HL-60 (cell line): ENCODE measurements around the gene OR1F1.
A peak's percentile ranks its signal among the peaks of the same experiment; 100 is the strongest.
"Not testable (repeated sequence)": the region's sequence is repeated elsewhere in the genome, so short reads cannot be mapped to it uniquely, and the experiment has no call there.

Source experiments
- DNase-seq, 2 experiments: peaks; one replicate each; pipeline ENCODE4 v3.0.0-alpha.2; 2010 to 2020; ENCODE audit warnings: low read depth in 1 of 2, low spot score in 1 of 2
- H3K27ac ChIP-seq: fragments of 250-450 bp; sonication (Bioruptor Pico); replicated peaks from 2 replicates; pipeline ENCODE4 v1.5.1; 2020; ENCODE audit warnings: mild to moderate bottlenecking, moderate library complexity
- H3K27me3 ChIP-seq: fragments of 250-450 bp; sonication (Bioruptor Pico); 2 replicates; pipeline ENCODE4 v1.5.1; 2021; ENCODE audit warnings: mild to moderate bottlenecking, moderate library complexity; ENCODE audit not compliant: insufficient read depth, poor library complexity, severe bottlenecking
- H3K4me3 ChIP-seq: replicated peaks from 2 replicates; pipeline ENCODE4 v1.5.1; 2011; ENCODE audit warnings: mild to moderate bottlenecking, control low read depth, low read length; ENCODE audit not compliant: insufficient read depth
- GABPA ChIP-seq: IDR thresholded peaks from 2 replicates; pipeline ENCODE4 v1.6.1; 2012; ENCODE audit warnings: low read depth
- POLR2AphosphoS5 ChIP-seq: IDR thresholded peaks from 2 replicates; pipeline ENCODE4 v1.6.1; 2012; ENCODE audit warnings: low read depth
- SPI1 ChIP-seq: IDR thresholded peaks from 2 replicates; pipeline ENCODE4 v1.6.1; 2012; ENCODE audit warnings: low read depth, mild to moderate bottlenecking, borderline replicate concordance
- long read RNA-seq: library from polyadenylated mRNA; unstranded; transcript quantifications from one replicate; pipeline ENCODE4 v2.0.0, GENCODE V29; 2020
- TF ChIP-seq, protein P1 (sequence below): IDR thresholded peaks from 2 replicates; pipeline ENCODE4 v1.6.1; 2012; ENCODE audit warnings: low read depth; ENCODE audit not compliant: insufficient replicate concordance
- TF ChIP-seq, protein P2 (sequence below): IDR thresholded peaks from one replicate; pipeline ENCODE4 v1.5.1; 2011; ENCODE audit warnings: low read length, control low read depth, inconsistent platforms; ENCODE audit not compliant: insufficient read depth

The OR1F1 gene
- long read RNA-seq, result 0 reads

DNA sequence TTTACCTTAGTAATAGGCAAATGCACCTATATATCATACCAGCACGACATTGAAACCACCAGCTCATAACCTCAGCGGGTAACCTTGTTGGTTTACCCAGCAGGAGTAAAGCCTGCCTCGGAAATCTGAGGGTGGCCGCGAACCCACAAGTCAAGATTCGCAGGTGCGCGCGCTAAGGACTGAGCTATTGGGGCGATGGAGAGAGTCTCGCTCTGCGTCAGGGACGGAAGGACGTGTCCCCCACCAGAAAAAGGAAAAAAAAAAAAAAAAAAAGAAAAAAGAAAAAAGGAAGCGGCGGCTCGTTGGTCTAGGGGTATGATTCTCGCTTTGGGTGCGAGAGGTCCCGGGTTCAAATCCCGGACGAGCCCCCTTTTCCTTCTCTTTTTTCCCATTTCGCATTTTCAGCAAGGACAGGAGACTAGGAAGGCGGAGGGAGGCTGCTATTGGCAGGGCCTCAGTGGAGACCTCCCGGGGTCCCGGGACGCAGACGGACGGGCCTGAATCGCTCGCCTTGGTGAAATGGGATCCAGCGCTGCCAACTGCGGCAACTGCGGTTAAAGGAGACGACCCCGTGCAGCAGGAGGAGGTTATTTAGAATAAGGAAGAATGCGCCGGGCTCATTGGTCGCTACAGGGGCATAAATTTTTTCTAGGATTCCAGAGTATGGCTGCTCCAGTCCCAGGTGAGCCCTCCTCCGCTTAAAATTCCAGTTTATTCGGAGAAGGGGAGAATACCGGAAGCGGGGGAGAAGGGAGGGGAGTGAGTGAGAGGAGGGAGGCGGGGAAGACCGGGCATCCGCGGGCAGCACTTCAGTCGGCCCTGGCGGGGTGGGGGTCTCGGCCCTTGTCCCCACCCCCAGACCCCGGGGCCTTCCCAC, at the start of gene OR1F1:
Gene OR1F1 (plus strand): TSS at position 407 of the 877 bp plus-strand sequence.
- no peak within 1 kb of the TSS for H3K27ac ChIP-seq
- DNase-seq, result no peak
- H3K4me3 ChIP-seq, result peak within 1 kb of the TSS; percentile 32
- H3K27me3 ChIP-seq, result peaks cover 46% of the 10 kb centered on the region
- TF ChIP-seq, protein P1, sequence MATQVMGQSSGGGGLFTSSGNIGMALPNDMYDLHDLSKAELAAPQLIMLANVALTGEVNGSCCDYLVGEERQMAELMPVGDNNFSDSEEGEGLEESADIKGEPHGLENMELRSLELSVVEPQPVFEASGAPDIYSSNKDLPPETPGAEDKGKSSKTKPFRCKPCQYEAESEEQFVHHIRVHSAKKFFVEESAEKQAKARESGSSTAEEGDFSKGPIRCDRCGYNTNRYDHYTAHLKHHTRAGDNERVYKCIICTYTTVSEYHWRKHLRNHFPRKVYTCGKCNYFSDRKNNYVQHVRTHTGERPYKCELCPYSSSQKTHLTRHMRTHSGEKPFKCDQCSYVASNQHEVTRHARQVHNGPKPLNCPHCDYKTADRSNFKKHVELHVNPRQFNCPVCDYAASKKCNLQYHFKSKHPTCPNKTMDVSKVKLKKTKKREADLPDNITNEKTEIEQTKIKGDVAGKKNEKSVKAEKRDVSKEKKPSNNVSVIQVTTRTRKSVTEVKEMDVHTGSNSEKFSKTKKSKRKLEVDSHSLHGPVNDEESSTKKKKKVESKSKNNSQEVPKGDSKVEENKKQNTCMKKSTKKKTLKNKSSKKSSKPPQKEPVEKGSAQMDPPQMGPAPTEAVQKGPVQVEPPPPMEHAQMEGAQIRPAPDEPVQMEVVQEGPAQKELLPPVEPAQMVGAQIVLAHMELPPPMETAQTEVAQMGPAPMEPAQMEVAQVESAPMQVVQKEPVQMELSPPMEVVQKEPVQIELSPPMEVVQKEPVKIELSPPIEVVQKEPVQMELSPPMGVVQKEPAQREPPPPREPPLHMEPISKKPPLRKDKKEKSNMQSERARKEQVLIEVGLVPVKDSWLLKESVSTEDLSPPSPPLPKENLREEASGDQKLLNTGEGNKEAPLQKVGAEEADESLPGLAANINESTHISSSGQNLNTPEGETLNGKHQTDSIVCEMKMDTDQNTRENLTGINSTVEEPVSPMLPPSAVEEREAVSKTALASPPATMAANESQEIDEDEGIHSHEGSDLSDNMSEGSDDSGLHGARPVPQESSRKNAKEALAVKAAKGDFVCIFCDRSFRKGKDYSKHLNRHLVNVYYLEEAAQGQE, result no peak
- TF ChIP-seq POLR2AphosphoS5, result no peak
- TF ChIP-seq GABPA, result no peak
- TF ChIP-seq, protein P2, sequence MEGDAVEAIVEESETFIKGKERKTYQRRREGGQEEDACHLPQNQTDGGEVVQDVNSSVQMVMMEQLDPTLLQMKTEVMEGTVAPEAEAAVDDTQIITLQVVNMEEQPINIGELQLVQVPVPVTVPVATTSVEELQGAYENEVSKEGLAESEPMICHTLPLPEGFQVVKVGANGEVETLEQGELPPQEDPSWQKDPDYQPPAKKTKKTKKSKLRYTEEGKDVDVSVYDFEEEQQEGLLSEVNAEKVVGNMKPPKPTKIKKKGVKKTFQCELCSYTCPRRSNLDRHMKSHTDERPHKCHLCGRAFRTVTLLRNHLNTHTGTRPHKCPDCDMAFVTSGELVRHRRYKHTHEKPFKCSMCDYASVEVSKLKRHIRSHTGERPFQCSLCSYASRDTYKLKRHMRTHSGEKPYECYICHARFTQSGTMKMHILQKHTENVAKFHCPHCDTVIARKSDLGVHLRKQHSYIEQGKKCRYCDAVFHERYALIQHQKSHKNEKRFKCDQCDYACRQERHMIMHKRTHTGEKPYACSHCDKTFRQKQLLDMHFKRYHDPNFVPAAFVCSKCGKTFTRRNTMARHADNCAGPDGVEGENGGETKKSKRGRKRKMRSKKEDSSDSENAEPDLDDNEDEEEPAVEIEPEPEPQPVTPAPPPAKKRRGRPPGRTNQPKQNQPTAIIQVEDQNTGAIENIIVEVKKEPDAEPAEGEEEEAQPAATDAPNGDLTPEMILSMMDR, result no peak
- TF ChIP-seq SPI1, result no peak

DNA sequence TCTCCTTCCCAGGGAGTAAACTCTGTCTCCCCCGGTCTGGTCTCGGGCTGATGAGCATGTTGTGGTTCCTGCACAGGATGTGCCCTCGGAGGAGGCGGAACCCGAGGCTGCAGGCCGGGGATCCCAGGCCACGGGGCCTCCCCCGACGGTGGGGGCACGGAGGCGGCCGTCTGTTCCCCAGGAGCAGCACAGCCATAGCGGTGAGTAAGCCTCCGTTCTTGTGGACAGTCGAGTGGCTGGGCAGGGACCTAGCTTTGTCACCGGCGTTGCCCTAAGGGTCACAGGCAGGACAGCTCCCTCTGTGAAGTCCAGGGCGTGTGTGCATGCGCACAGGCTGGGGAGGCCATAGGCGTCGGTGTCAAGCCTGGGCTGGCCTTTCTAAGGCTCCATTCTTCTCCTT, 49.7 kb upstream of the OR1F1 start:
- Histone ChIP-seq H3K4me3 (no peak overlapping the region), H3K27me3 (no peaks in the 10 kb centered on the region), H3K27ac (no peak overlapping the region)
- TF ChIP-seq POLR2AphosphoS5 (no peak), GABPA (no peak), SPI1 (no peak)
- TF ChIP-seq, protein P1, result no peak
- TF ChIP-seq, protein P2, result no peak
- DNase-seq, result no peak

DNA sequence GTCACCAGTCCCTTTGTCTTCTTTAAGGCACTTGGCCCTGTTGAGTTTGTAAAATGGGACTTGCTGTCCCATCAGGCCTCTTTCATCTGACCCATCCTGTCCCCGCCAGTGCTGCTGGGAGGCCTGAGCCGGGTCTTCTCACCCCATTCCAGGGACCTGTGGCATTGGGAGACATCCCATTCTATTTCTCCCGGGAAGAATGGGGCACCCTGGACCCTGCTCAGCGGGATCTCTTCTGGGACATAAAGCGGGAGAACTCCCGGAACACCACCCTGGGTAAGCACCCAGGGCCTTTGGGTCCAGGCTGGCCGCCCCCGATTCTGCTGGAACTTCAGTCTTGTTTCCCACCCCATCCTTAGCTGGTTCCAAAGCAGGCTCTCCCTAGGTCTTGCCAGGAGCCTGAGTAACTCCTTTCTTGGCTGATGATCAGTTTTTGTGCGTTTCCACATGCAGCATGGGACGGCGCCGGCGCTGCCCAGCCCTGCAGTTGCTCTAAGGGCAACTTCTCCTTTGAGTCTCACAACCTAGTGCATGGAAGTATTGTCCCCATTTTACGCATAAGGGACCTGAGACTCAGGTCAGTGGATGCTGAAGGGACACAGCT, 49.1 kb upstream of the OR1F1 start:
- TF ChIP-seq, protein P1, result no peak
- TF ChIP-seq SPI1 (no peak), POLR2AphosphoS5 (no peak), GABPA (no peak)
- TF ChIP-seq, protein P2, result no peak
- H3K4me3 ChIP-seq, result no peak overlapping the region
- H3K27me3 ChIP-seq, result no peaks in the 10 kb centered on the region
- no peak overlapping the region for H3K27ac ChIP-seq
- DNase-seq, result no peak

DNA sequence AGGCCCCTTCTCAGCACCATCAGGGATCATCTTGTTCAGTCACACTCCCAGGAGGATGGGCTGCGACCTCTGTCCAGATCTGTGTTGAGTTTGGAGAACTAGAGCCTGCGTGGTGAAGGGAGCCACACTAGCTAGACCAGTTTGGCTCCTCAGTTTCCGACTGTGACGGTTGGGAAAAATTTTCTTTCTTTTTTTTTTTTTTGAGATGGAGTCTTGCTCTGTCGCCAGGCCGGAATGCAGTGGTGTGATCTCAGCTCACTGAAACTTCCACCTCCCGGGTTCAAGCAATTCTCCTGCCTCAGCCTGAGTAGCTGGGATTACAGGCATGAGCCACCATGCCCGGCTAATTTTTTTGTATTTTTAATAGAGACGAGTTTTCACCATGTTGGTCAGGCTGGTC, 48.4 kb upstream of the OR1F1 start:
- H3K4me3 ChIP-seq, DNase-seq, H3K27ac ChIP-seq, H3K27me3 ChIP-seq: not testable (repeated sequence)
